GM18858 (cell line): ENCODE results near the gene SRSF5.
"Not testable (repeated sequence)": the region's sequence is repeated elsewhere in the genome, so short reads cannot be mapped to it uniquely, and the experiment has no call there.

Experiments used
- ATAC-seq: cut with Tn5 transposase; IDR thresholded peaks from one replicate; pipeline ENCODE4 v1.9.1; 2021; ENCODE audit not compliant: unreplicated experiment

The SRSF5 gene

GRCh38 chr14:69766984-69767368 lies at the start of gene SRSF5:
TSS of gene SRSF5 (plus strand) at chr14:69767142. CDS start at chr14:69768157, 1,015 bp downstream.
- peak; percentile 54 for ATAC-seq

GRCh38 chr14:69718614-69719013 lies 48.3 kb upstream of the SRSF5 start:
- not testable (repeated sequence) for ATAC-seq

DNA sequence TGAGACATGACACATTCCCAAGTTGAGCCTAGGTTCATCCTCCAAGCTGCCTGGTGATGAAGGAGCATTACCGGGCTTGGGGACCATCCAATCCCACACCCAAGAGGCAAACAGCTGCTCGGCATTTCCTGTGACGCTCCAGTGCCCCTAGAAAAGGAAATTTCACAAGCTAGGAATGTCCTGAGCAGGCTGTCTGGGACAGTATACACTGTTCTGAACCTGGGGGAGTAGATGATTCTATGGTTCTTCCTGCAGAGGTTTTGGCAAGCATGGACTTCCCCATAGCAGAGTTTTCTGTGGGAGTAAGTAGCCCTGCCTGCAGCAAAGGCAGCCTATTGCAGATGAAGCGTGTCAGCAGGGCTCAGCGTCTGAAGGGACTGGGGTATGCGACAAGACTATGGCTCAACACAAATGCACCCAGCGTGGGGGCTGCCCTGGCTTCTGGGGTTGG lies 47.4 kb upstream of the SRSF5 start:
- no peak for ATAC-seq

DNA sequence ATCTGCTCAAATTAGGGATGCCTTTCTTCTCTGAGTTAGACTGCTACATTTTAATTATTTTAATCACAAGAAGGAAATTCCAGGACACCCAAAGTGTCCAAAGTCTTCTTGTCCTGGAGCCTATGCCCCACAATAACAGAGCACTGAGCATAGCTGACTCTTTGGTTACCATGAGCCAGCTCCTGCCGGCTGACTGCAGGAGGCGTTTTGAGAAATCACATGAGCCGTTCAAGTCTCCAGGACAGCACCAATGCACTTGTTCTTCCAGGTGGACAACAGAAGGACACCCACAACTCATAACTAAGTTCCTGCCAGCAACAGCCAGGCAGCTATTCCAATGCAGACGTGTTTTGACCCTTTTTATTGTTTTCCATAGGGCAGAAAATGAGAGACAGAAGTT lies 46.0 kb upstream of the SRSF5 start:
- ATAC-seq: no peak

DNA sequence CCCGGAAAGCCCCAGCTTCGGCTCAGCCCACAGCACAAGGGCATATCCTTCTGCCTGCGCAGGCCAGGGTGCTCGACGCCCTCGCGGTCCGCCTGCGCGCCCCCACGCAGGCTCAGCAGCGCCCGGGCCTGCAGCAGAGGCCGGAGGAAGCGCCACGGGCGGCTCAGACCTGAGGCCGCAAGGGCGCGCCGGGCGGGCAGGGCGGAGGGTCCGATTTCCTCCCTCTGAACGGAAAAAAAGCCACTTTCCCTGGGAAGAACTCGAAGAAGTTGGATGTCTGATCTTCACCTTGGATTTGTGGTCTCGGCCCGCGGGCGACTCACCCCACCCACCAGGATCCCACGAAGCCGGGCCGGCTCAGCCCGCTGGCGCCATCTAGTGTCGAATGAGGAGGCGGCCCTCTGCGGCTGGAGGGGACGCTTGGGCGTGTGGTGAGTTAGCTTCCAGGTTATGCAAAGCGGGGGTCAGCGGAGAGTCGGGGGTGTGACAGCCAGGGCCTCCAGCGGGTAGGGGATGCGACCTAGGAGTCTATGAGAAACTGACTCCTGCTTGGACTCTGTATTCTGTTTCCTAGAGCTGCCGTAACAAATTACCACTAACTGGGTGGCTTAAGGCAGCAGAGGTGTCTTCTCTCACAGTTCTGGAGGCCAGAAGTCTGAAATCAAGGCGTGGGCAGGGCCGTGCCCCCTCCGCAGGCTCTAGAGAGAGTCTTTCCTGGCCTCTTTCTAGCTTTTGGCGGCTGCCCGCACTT lies 40.0 kb upstream of the SRSF5 start:
- ATAC-seq: peak; percentile 79

- ATAC-seq: no peak
Observed at GRCh38 chr14:69727860-69728259, 39.1 kb upstream of the SRSF5 start.

DNA sequence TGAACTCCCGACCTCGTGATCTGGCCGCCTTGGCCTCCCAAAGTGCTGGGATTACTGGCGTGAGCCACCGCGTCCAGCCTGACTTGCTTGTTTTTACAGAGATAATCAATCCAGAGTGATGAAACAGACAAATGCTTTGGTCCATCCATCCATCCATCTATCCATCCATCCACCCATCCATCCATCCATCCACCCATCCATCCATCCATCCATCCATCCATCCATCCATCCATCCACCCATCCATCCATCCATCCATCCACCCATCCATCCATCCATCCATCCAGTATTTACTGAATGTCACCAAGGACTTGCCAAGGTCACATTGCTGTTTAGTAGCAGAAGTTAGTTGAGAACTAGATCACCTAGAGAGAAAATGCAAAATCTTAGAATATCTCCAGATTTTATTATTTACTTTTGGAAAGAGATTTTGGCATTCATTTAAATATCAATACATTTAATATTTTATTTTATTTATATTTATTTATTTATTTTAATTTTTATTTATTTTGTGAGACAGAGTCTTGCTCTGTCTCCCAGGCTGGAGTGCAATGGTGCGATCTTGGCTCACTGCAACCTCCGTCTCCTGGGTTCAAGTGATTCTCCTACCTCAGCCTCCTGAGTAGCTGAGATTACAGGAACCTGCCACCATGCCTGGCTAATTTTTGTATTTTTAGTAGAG lies 34.9 kb upstream of the SRSF5 start:
- ATAC-seq: not testable (repeated sequence)

DNA sequence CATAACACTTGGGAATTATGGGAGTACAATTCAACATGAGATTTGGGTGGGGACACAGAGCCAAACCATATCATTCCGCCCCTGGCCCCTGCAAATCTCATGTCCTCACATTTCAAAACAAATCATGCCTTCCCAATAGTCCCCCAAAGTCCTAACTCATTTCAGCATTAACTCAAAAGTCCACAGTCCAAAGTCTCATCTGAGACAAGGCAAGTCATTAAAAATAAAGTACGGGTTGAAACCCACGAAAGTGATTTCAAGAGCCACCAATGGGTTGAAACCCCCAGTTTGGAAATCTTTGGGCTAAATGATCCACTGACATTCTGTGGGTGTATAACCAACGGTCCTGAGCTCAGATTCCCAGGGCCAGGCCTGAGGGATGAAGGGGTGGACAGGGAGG lies 30.5 kb upstream of the SRSF5 start:
- ATAC-seq: not testable (repeated sequence)

GRCh38 chr14:69741055-69741454 lies 25.9 kb upstream of the SRSF5 start:
- ATAC-seq: no peak

GRCh38 chr14:69749956-69750355 lies 17.0 kb upstream of the SRSF5 start:
- ATAC-seq: no peak

DNA sequence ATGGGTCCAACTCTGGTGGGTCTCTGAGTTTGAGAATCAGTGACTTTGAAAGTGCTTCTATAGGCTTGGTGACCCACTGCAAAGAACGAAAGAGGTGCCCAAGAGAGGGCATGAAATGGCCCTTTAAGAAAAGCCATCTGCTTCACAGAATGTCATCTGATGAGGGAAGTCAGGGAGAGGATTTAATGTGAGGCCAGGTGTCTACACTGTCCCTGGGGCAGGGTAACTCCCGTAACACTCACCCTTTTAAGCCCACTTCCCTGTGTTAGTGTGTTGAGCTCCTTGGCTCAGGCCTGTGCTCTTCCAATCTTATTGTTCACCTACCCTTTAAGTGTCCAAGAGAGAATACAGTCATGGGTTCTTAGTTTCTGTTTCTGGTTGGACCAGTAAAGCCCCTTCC lies 16.4 kb upstream of the SRSF5 start:
- no peak for ATAC-seq

DNA sequence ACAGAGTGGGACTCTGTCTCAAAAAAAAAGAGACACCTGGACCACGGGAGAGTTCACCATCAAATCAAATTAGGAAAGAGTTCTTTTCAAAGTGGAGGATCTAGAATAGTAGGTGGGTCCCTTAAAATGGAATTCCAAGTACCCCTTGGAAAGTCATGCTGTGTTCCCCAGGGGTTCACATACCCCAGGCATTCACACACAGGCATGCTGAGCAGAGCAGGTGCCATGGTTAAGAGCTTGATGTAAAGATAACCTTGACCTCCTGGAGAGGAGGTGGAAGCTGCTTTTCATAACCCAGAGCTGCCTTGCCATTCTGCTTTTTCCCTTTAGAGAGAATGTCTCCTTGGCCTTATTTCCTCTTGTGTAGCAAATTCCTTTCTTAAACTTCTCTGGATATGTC lies 14.2 kb upstream of the SRSF5 start:
- ATAC-seq: no peak

- no peak for ATAC-seq
Observed at GRCh38 chr14:69753860-69754259, 13.1 kb upstream of the SRSF5 start.

DNA sequence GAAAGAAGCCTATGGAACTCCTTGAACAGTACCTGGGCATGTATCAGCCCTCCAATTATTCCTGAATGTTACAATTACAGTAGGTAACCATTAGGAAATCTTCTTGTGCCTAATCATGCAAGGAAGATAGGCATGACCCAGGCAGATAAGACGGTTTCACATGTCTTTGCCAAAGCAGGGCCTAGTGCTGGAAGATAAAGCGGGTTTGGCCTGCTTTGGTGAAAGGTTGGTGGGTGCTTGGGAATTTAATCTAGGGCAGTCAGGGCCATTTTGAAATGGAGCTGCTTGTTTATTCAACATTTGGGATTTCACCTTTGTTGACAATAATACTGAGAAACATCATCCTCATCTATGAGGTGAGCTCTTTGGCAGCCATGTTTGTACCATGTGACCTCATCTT lies 12.5 kb upstream of the SRSF5 start:
- ATAC-seq: no peak

GRCh38 chr14:69755296-69755695 lies 11.6 kb upstream of the SRSF5 start:
- ATAC-seq: no peak

- ATAC-seq: no peak
Observed at GRCh38 chr14:69755784-69756183, 11.2 kb upstream of the SRSF5 start.

DNA sequence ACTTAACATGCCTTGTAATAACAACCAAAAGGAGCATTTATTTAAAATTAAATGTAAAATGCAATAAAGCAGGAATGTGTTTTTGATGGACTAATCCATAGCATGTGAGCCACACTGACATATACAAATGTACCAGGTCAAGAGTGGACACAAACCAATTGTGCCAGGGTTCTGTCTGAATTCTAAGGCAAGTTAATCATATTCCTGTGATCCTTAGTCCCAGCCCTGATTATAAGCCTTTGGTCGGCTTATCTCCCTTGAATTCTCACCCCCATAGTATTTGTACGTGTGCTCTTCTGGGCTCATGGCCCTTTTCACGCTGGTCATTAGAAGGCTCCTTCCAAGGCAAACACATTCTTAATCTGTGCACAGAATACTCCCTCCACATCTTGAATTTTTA lies 10.6 kb upstream of the SRSF5 start:
- ATAC-seq: no peak

DNA sequence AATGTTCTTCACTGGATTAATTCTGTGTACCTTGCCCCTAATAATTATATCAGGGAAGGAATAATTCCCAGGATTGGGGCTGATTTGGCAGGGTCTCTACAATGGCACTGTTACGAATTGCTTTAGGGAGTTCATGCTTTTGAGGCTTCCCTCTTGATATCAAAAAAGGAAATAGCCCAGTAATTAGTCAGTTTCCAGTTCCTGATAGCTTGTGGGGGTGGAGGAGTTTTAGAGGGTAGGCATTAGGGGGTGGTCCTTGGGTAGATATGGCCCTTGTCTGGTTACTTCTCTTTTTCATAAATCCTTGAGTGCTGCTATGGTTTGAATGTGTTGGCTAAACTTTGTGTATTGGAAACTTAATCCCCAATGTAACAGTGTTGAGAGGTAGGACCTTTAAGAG lies 6.1 kb upstream of the SRSF5 start:
- no peak for ATAC-seq

DNA sequence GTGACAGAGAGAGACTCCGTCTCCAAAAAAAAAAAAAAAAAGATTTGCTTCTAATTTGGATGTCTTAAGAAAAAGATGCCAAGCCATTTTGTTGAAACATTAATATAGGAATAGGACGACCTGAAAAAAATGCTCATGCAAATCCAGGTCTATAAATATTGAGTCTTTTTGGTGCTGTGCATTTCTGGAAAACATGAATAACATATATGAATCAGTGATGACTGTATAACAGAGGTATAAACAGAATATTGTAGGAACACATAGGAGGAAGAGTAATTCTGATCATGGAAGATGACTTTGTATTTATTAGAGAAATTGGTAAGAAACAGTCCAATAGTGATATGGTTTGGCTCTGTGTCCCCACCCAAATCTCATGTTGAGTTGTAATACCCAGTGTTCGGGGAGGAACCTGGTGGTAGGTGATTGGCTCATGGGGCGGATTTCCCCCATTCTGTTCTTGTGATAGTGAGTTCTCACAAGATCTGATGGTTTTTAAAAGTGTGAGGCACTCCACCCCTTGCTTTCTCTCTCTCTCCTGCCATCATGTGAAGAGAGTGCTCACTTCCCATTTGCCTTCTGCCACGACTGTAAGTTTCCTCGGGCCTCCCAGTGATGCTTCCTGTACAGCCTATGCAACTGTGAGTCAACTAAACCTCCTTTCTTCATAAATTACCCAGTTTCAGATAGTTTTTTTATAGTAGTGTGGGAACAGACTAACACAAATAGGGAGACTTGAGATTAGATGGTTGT lies 3.0 kb upstream of the SRSF5 start:
- no peak for ATAC-seq

DNA sequence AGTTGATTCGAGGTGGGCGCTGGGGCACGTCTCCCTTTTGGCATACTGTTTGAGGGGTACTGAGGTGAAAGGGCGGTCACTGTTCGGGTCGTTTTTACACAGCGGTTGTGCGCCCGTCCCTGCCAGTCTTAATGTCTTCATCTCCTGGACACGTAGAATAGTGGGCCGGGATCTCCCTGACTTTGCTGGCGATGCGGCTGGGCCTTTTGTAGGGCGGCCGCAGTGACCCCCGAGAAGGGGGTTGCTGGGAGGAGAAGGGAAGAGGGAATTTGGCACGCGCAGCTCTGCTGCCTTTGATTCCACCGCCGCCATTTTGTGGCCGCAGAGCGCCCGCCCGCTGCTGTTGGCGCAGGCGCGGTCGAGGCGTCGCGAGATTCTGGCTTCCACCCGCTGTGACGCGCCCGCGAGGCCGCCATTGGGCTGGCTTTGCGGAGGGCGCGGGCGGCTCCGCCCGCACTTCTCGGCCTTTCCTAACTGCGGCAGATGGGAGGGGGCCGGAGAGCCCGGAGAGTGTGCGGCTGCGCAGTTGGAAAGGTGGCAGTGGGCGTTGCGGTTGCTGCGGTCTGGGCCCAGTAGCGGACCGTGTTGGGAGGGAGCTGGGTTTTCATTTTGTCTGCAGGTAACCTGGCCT lies 542 bp downstream of the SRSF5 start:
- ATAC-seq: peak; percentile 53

GRCh38 chr14:69768873-69769272 lies 1.9 kb downstream of the SRSF5 start:
- ATAC-seq: no peak
